A549 (cell line): Measurements from ENCODE around the gene NDUFC2. TPM values are rescaled to one million over a fixed set of nuclear protein-coding genes. Genes with fewer than 3 reads are reported as not detected.

Experiments used
- ATAC-seq, 2 experiments: fragments of 200-7000 bp in 1 of 2; fragments of >200 bp in 1 of 2; cut with Nextera tagmentation in 1 of 2; cut with Tn5 transposase in 1 of 2; 3 replicates each; pipeline versions ENCODE4 v1.8.0 to v1.9.1; 2018 to 2020; ENCODE audit warnings: mild to moderate bottlenecking in 1 of 2, moderate library complexity in 1 of 2
- CTCF ChIA-PET: fragments of 300-600 bp; sonication (Branson Sonifier 250); formaldehyde crosslinking; extraction: SDS; loops from one replicate; lab custom pipeline; 2021; ENCODE audit warnings: antibody characterized with exemption, inconsistent platforms; lab: Yijun Ruan, JAX
- POLR2A ChIA-PET: fragments of 350-600 bp; formaldehyde crosslinking; extraction: SDS; loops from one replicate; lab custom pipeline; 2021; ENCODE audit warnings: antibody characterized with exemption, inconsistent platforms; lab: Yijun Ruan, JAX
- DNase-seq, 2 experiments: peaks; one replicate each; pipeline versions ENCODE4 v3.0.0 to v3.0.0-alpha.2; 2011 to 2016; ENCODE audit warnings: low read depth in 1 of 2, low spot score in 1 of 2
- FAIRE-seq: peaks from 2 replicates; lab custom pipeline; 2011; peaks lifted over from hg19 to GRCh38; lab: Jason Lieb, UNC
- H3K27ac ChIP-seq, 2 experiments: fragments of >200 bp; sonication (Bioruptor Twin); formaldehyde crosslinking; 3 replicates each; pipeline ENCODE4 v1.5.1; 2016 to 2017
- H3K4me1 ChIP-seq: fragments of >200 bp; sonication (Bioruptor Twin); formaldehyde crosslinking; 3 replicates; pipeline ENCODE4 v1.6.1; 2016
- H3K4me2 ChIP-seq: fragments of >200 bp; sonication (Bioruptor Twin); formaldehyde crosslinking; 3 replicates; pipeline ENCODE4 v1.6.1; 2016
- H3K4me3 ChIP-seq: fragments of >200 bp; sonication (Bioruptor Twin); formaldehyde crosslinking; 3 replicates; pipeline ENCODE4 v1.5.1; 2016
- H3K9me3 ChIP-seq: fragments of >200 bp; sonication (Bioruptor Twin); formaldehyde crosslinking; 3 replicates; pipeline ENCODE4 v1.6.1; 2016
- CBX2 ChIP-seq: fragments of 200-600 bp; sonication (generic); IDR thresholded peaks from 2 replicates; pipeline ENCODE4 v1.6.1; 2016; ENCODE audit warnings: low read depth, mild to moderate bottlenecking, borderline replicate concordance
- CBX8 ChIP-seq: fragments of 200-600 bp; sonication (generic); IDR thresholded peaks from 2 replicates; pipeline ENCODE4 v1.6.1; 2016
- CHD2 ChIP-seq: fragments of 150-350 bp; IDR thresholded peaks from 2 replicates; pipeline ENCODE4 v1.6.1; 2014; ENCODE audit warnings: low read length; ENCODE audit not compliant: partially characterized antibody
- CHD4 ChIP-seq: fragments of 200-600 bp; sonication (generic); IDR thresholded peaks from 2 replicates; pipeline ENCODE4 v1.6.1; 2016; ENCODE audit warnings: antibody characterized with exemption, mild to moderate bottlenecking, borderline replicate concordance
- E2F6 ChIP-seq: IDR thresholded peaks from 2 replicates; pipeline ENCODE4 v1.6.1; 2012; ENCODE audit warnings: low read depth, borderline replicate concordance
- FOSB ChIP-seq: fragments of 250-450 bp; sonication (Bioruptor Pico); IDR thresholded peaks from 2 replicates; pipeline ENCODE4 v1.5.0; 2020; ENCODE audit warnings: mild to moderate bottlenecking, moderate library complexity
- HDAC2 ChIP-seq: fragments of 200-600 bp; sonication (generic); IDR thresholded peaks from 2 replicates; pipeline ENCODE4 v1.6.1; 2016
- HOXA7 ChIP-seq: fragments of 250-450 bp; sonication (Bioruptor Pico); IDR thresholded peaks from 2 replicates; pipeline ENCODE4 v1.5.0; 2020; ENCODE audit warnings: mild to moderate bottlenecking, moderate library complexity
- HOXB5 ChIP-seq: fragments of 250-450 bp; sonication (Bioruptor Pico); IDR thresholded peaks from 2 replicates; pipeline ENCODE4 v1.5.0; 2020; ENCODE audit warnings: mild to moderate bottlenecking, moderate library complexity
- JUNB ChIP-seq: fragments of >200 bp; sonication (Bioruptor Twin); formaldehyde crosslinking; IDR thresholded peaks from 2 replicates; pipeline ENCODE4 v1.6.1; 2016
- MYC ChIP-seq: IDR thresholded peaks from 2 replicates; pipeline ENCODE4 v1.6.1; 2012; ENCODE audit warnings: mild to moderate bottlenecking, inconsistent platforms, low read length, improper control_type of control experiment, borderline replicate concordance
- NPAS2 ChIP-seq: fragments of 250-450 bp; sonication (Bioruptor Pico); IDR thresholded peaks from 2 replicates; pipeline ENCODE4 v1.8.0; 2022; ENCODE audit warnings: mild to moderate bottlenecking, moderate library complexity, borderline replicate concordance
- RARB ChIP-seq: fragments of 250-450 bp; sonication (Bioruptor Pico); IDR thresholded peaks from 2 replicates; pipeline ENCODE4 v1.8.0; 2021; ENCODE audit warnings: mild to moderate bottlenecking, moderate library complexity
- RNF2 ChIP-seq: fragments of 200-600 bp; sonication (generic); IDR thresholded peaks from 2 replicates; pipeline ENCODE4 v1.6.1; 2016; ENCODE audit warnings: low read depth, mild to moderate bottlenecking, antibody characterized with exemption, moderate library complexity, borderline replicate concordance
- SMC3 ChIP-seq: fragments of >200 bp; sonication (Bioruptor Twin); formaldehyde crosslinking; IDR thresholded peaks from 3 replicates; pipeline ENCODE4 v1.6.1; 2018; ENCODE audit warnings: inconsistent platforms
- ZC3H11A ChIP-seq: fragments of 450-650 bp; IDR thresholded peaks from 2 replicates; pipeline ENCODE4 v1.6.1; 2014; ENCODE audit warnings: antibody characterized with exemption, mild to moderate bottlenecking
- ZSCAN20 ChIP-seq: fragments of 250-450 bp; sonication (Bioruptor Pico); IDR thresholded peaks from 2 replicates; pipeline ENCODE4 v1.8.0; 2022; ENCODE audit warnings: mild to moderate bottlenecking, moderate library complexity
- WGBS: methylation state at CpG from one replicate; pipeline ENCODE4 v1.1.6; 2017; ENCODE audit errors: missing lambda C conversion rate; 5-methylcytosine and 5-hydroxymethylcytosine counted together
- polyA plus RNA-seq, 4 experiments: library from polyadenylated mRNA; depleted of rRNA in 3 of 4; stranded (reverse); fragments of >200 nt; fragmentation: RNase III in 1 of 4; extraction: RNeasy Plus Mini Kit Qiagen cat#74134 plus additional on column Dnase treatment in 1 of 4; gene quantifications; 2 replicates in 3 of 4; 3 replicates in 1 of 4; pipeline ENCODE4 v1.2.3, GENCODE V29; 2011 to 2017
- TF ChIP-seq, protein P1 (sequence below): IDR thresholded peaks from 2 replicates; pipeline ENCODE4 v1.6.1; 2012
- TF ChIP-seq, protein P2 (sequence below): fragments of 150-350 bp; IDR thresholded peaks from 2 replicates; pipeline ENCODE4 v1.6.1; 2014; ENCODE audit warnings: low read depth, mild to moderate bottlenecking, low read length
- TF ChIP-seq, protein P3 (sequence below): fragments of >200 bp; sonication (Bioruptor Twin); formaldehyde crosslinking; IDR thresholded peaks from 2 replicates; pipeline ENCODE4 v1.6.1; 2016

Gene NDUFC2
- polyA plus RNA-seq, 2 of the 4 experiments (the other 2 are of a cell fraction) = 148 to 277 TPM

GRCh38 chr11:78080818-78081495 lies 1.3 kb upstream of the NDUFC2 start:
- ATAC-seq (no peak), FAIRE-seq (no peak), DNase-seq (no peak)
- 83% methylated on average over 11 of the region's 11 CpGs for WGBS
- no peak overlapping the region for H3K4me3 ChIP-seq
- TF ChIP-seq MYC (no peak), RNF2 (no peak), CBX2 (no peak), SMC3 (no peak), HOXA7 (no peak), ZSCAN20 (CRISPR knock-in tag) (no peak), CHD4 (no peak), ZC3H11A (no peak), CHD2 (no peak), RARB (CRISPR knock-in tag) (no peak), FOSB (no peak), JUNB (no peak), HDAC2 (no peak), CBX8 (no peak)
- TF ChIP-seq, protein P1, sequence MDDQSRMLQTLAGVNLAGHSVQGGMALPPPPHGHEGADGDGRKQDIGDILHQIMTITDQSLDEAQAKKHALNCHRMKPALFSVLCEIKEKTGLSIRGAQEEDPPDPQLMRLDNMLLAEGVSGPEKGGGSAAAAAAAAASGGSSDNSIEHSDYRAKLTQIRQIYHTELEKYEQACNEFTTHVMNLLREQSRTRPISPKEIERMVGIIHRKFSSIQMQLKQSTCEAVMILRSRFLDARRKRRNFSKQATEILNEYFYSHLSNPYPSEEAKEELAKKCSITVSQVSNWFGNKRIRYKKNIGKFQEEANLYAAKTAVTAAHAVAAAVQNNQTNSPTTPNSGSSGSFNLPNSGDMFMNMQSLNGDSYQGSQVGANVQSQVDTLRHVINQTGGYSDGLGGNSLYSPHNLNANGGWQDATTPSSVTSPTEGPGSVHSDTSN = no peak
- TF ChIP-seq, protein P2, sequence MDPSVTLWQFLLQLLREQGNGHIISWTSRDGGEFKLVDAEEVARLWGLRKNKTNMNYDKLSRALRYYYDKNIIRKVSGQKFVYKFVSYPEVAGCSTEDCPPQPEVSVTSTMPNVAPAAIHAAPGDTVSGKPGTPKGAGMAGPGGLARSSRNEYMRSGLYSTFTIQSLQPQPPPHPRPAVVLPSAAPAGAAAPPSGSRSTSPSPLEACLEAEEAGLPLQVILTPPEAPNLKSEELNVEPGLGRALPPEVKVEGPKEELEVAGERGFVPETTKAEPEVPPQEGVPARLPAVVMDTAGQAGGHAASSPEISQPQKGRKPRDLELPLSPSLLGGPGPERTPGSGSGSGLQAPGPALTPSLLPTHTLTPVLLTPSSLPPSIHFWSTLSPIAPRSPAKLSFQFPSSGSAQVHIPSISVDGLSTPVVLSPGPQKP = no peak
- TF ChIP-seq, protein P3, sequence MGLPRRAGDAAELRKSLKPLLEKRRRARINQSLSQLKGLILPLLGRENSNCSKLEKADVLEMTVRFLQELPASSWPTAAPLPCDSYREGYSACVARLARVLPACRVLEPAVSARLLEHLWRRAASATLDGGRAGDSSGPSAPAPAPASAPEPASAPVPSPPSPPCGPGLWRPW = no peak
- no peak overlapping the region for H3K27ac ChIP-seq
- peaks cover 11% of the 10 kb centered on the region; the same call in 2 of the 3 replicates for H3K4me1 ChIP-seq
- ChIA-PET POLR2A (interaction anchor here (1.9 kb wide), 1 partner anchor 59 kb away, joined by 8 read pairs; the partner anchor contains the start of gene ALG8), CTCF (interaction anchor here (1.3 kb wide), 2 partner anchors 10 to 34 kb away, joined by 3 to 4 read pairs; no protein-coding TSS in a partner anchor)
- H3K9me3 ChIP-seq = no peaks in the 10 kb centered on the region
- no peak overlapping the region for H3K4me2 ChIP-seq

DNA sequence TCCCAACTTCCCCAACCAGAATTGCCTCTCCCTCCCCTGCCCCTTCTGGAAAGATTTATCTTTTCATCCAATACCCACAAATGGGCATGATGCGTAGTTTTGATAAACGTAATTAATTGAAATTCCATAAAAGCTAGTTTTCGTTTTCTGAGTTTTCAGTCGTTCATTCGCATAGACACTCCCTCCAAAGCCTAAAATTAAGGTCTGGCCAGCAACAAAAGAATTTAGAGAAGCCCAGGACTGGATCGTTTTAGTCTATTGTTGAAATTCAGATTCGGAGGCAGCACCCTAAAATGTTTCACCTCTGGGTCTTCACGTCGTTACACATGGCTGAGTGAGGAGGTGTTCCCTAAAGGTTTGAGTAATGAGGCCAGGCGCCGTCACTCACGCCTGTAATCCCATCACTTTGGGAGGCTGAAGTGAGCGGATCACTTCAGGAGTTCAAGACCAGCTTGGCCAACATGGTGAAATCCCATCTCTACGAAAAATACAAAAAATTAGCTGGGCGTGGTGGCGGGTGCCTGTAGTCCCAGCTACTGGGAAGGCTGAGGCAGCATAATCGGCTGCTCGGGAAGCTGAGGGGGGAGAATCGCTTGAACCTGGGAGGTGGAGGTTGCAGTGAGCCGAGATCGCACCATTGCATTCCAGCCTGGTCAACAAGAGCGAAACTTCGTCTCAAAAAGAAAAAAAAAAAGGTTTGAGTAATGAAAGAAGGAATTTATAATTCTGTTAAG lies 589 bp upstream of the NDUFC2 start:
- FAIRE-seq (no peak), ATAC-seq (peak; percentile 59 to 63; a peak in 5 of 6 replicates), DNase-seq (no peak)
- ChIA-PET CTCF (interaction anchor here (1.3 kb wide), 3 partner anchors 9 to 33 kb away, joined by 3 to 4 read pairs (median 3); no protein-coding TSS in a partner anchor), POLR2A (interaction anchor here (0.7 to 1.9 kb wide), 3 partner anchors 12 to 59 kb away, joined by 3 to 8 read pairs (median 4); partner anchors contain the start of gene ALG8)
- TF ChIP-seq NPAS2 (no peak), HOXB5 (CRISPR knock-in tag) (no peak), E2F6 (peak; percentile 3; the same call in 1 of the 2 replicates)
- TF ChIP-seq, protein P2 = no peak
- Histone ChIP-seq H3K9me3 (no peaks in the 10 kb centered on the region), H3K4me2 (peak overlapping the region; percentile 78), H3K27ac (peak overlapping the region; percentile 89 to 98), H3K4me1 (peaks cover 11% of the 10 kb centered on the region; the same call in 2 of the 3 replicates), H3K4me3 (peak overlapping the region; percentile 78)
- 52% methylated on average over 23 of the region's 23 CpGs for WGBS
